NCI-H1092 treated with DMSO at 0.1 percent for 48 hours (cell line): ENCODE results near the gene MORN1.

ENCODE experiments used
- DNase-seq: peaks from one replicate; lab custom pipeline; 2025; lab: John Stamatoyannopoulos, UW

Gene MORN1

DNA sequence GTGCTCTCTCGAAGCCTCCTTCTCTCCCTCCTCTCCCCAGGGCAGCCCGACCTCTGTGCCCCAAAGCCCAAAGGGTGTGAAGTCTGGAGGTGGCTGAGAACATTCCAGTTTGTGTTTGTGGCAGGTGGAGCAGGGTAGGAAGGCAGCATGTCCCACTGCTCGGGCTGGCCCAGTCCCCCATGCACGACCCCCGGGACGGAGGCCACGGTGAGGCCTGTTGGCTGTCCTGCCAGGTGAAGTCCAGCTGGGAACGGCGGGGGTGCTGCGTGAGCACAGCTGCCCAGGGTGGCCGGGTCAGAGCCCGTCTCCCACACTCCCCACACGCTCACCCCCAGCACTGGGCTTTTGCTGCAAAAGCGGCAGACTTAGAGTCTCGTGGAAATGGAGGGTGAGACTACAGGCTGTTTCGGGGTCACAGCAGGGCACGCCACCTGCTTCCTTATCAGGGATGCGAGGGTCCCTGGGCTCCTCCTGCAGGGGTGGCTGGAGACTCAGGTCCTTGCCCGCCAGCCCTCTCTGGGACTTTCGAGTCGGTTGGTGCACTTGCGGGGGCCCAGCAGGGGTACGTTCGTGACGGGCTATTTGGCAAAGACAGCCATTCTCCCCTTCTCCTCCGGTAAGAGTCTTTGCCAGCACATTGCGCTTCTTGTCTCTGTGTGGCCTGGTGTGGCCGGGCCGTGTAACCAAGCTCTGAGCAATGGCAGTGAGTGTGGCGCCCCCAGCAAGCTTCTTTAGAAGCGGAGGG lies 40.3 kb downstream of the MORN1 start:
- no peak for DNase-seq

DNA sequence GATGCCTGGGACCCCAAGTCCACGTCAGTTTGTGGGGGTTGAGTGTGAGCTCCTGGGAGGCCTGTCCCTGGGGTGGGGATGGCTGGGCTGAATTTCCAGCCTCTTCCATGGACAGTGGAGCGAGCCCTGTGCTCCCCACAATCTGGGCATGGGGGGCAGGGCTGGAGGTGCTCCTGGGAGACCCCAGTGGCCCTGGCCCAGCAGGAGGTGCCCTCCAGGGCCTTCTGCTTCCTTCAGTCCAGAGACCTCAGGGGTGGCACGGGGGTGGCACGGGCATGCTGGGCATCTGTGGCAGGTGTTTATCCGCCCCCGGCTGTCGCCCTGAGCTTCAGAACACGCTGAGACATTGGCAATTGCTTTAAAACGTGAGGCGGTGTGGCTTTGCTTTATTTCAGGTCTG lies 40.9 kb downstream of the MORN1 start:
- no peak for DNase-seq

DNA sequence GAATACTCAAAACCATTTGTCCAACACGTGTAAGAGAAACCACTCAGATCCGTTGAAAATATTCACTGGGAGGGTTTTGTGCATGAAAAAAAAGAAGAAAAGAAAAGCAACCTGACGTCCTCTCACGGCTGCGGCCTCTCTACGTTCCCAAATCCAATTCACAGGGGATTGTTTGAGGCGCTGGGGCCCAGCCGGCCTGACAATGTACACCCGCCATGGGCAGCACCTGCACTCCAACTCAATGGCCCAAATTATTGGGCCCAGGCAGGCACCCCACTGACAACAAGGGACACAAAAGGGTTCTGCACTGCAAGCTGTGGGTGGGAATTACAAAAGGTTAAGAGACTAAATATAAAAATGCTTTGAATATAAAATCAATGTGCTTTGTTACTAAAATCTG lies 41.5 kb downstream of the MORN1 start:
- DNase-seq, result peak; percentile 1

DNA sequence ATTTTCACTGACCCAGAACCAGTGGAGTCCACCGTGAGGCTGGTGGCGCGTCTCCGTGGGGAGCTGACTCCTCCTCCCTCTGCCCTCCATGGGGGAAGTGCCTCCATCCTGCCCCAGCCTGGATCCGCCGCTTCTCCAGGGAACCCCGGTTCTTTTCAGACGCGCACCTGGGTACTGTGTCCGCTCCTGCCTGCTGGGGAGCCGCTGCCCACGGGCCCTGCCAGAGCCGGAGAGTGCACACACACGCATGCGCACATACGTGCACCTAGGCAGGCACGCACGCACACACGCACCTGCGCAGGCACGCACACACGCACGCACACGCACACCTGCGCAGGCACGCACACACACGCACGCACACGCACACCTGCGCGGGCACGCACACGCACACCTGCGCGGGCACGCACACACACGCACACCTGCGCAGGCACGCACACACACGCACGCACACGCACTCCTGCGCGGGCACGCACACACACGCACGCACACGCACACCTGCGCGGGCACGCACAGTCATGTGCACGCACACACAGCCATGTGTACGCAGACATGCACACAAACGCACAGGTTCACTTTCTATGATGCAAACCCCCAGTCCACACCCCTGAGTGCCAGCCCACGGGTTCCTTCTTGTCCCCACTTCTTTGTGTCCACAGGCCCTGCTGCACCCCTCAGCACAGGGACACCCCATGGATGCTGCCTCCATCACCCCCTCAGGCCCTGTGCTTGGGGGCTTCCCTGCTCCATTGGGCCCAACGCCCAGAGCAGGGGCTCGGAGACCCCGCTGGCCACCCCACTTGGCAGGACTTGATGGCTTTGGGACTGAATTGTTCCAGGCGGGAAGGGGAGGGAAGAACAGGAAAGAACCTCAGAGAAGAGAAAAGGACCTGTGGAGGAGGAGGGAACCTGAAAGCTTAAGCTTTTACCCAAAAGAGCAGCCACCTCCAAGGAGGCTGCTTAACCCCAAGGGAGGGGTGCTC lies 42.7 kb downstream of the MORN1 start:
- no peak for DNase-seq

DNA sequence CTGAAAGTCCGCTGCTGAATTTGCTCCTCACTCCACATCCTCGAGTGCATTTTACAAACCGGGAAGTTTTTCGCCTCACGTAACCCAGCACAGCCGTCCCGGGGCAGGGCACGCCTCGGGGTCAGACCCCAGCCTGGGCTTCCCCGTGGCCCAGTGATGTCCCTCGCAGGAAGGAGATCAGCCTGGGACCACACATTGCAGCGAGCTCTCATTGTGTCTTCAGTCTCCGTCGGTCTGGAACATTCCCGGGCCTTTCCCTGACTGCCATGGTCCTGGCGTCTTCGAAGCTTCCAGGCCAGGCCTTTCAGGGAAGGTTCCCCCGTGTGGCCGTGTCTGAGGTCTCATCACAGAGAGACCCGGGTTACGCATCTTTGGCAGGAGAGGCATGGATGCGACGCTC lies 43.5 kb downstream of the MORN1 start:
- no peak for DNase-seq

DNA sequence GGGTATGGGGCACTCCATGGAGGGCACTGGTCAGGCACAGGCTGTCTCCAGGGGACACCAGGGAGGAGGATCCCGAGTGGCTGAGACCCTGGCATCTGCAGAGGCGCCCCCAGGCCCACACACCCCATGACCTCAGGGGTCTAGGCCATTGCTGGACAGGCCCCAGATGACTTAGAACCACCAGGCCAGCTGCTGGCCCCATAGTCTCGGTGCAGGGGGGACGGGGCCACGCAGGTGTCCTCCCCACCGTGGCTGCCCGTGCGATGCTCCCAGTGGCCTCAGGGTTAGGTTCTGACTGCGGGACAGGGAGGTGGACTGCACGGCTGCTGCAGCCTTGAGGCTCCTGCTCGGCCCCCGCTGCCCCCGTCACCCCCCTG lies 44.0 kb downstream of the MORN1 start:
- DNase-seq, result no peak

DNA sequence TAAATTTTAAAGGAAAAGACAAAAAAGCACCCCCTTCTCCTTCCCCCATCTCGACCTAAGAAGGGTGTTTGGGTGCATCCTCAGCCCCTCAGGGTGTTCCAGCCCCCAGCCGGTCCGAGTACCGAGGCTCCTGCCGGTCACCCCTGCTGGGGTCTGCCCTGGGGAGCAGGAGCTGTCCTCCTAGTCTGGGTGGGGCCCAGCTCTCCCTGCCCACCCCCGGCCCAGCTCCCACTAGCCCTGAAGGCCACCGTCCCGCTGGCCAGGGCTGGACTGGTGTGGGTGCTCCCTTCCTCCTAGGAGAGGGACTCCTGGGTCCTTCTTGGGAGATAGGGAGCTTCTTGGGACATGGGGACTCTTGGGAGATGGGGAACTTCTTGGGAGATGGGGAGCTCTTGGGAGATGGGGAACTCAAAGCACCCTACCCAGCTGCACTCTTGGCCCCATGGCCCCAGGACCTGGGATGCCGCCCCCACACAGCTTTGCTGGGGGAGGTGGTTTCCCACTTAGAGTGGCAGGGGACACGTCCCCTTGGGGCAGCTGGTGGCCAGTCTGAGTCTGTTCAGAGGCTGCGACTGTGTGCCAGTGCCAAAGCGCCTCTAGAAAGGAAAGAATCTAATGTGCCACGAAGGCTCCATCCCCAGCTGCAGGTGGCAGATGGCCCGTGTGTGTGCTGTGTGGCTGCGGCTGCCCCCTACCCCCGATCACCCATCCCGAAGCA lies 44.5 kb downstream of the MORN1 start:
- DNase-seq, result no peak

DNA sequence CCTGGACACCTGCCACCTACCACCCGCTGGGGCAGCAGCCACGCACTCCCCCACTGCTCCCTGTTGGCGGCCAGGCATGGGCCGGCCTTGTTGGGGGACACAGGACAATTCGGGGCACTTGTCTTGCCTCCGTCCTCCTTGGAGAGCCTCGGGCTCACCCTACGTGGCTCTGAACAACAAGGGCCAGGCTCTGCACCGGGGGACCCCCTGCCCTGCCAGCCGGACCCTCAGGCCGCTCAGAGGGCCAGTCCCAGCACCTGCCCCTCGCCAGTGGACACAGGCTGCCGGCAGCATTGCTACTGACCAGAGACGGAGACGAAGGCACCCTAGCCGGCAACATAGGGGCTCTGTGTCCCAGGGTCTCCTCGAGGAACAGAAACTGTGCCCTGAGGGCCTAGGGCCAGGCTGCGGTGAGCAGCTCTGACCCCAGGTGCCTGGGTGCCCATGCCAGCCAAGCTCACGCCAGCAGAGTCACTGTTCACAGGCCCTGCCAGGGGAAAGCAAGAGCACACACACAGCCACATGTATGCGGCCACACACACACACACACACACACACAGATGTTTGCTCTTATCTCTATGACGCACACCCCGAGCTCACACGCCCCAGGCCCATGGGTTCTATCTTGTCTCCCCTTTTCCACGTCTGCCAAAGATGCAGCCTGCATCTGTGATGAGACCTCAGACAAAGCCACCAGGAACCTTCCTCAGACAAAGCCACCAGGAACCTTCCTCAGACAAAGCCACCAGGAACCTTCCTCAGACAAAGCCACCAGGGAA lies 45.9 kb downstream of the MORN1 start:
- no peak for DNase-seq

DNA sequence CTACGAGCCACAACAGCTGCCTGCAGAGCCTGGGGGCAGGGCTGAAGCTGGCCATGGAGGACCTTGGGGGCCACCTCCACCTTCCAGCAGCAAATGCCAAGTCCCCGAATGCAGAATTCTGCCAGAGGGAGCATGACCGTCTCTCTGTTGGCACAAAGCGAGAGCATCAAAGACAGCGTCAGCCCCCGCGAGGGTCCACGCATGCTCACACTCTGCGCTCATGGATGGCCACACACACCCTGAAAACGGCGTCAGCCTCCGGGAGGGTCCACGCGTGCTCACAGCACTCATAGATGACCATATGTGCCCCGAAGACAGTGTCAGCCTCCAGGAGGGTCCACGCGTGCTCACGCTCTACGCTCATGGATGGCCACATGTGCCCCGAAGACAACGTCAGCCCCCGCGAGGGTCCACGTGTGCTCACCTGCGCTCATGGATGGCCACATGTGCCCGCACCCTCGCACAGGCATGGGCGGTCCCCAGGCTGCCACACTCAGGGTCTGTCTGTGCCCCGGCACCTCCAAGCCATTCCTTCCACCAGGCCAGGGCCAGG lies 46.5 kb downstream of the MORN1 start:
- no peak for DNase-seq

DNA sequence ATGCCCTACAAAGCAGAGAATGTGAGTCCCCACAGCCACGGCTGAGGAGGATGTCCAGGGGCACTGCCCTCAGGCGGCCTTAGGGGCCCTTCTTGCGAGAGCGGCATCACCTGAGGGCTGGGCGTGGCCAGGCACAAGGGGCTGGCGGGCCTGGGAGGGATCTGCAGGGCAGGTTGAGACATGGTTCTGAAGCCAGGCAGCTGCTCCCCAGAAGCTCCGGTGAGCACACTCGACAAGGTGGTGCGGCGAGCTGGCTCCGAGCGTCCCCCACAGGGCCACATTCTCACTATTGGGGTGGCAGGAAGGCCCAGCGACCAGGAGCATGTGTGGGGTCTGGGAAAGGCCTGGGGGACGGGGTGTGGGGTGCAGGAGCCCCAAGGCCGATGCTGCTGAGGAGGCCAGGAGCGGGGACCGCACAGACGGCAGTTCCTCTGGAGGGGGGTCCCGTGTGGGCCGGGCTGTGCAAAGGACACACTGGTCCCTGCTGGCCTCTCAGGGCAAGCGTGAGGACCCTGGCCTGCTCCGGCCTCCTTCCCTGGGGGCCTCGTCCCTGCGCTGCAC lies 47.2 kb downstream of the MORN1 start:
- DNase-seq, result no peak

DNA sequence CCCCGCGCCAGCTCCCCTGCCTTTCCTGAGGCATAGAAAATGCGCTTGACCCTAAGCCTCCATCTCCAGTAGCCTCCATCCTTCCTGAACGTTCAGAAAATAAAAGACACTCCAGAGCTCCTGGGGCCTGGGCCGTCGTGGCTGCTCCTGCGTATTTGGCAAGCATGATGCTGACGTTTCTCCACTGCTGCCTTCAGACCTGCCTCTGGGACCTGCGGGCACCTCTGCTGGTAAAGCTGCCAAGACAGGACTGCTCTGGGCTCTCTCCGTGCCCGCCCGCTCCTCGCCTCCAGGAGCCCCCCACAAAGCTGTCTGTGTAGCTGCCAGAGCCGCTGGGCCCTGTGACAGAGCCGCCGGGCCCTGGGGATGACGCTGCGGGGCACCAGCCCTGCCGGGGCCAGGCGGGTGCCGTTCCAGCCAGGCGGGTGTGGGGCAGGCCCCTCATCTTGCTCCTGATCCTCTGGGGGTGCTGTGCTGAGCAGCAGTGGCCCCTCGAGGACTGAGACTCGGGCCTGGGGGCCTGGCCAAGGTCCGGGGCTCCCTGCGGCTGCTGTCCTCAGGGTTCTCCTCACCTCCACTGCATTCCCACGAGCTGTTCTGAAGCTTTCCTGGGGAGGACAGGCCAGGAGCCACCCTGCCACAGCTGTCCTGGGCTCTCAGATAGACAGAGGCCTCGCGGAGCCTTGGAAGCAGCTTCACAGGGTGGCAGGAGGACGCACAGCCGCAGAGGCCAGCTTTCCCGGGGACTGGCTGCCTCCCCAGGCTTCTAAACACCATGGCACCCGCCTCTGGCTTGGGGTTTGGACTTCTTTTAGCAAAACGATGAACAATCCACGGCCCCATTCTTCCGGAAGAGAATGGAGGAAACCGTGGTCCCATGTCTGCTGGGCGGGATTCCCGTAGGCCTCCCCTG lies 48.1 kb downstream of the MORN1 start:
- no peak for DNase-seq

DNA sequence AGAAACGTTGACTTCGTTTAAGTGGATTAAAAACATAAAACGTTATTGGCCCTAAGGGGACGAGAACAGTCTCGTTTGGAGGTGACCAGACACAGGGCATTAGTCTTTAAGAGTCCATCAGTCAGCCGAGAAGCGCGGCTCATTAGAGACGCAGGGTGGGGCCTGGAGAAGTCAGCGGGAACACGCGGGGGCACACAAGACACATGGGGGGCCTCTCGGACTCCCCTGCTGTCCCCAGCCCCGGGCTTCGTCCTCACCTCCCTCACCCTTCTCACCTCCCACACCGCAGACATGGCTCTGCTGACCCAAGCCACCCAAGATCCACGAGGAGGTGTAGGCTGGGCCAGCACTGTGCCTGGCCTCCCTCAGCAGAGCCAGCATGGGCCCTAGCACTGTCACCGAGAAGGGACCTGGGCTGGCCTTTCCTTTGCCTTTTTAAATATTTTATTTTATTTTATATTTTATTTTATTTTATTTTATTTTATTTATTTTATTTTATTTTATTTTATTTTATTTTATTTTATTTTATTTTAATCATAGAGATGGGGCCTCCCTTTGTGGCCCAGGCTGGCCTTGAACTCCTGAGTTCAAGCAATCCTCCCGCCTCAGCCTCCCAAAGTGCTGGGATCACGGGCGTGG lies 48.9 kb downstream of the MORN1 start:
- DNase-seq, result no peak

DNA sequence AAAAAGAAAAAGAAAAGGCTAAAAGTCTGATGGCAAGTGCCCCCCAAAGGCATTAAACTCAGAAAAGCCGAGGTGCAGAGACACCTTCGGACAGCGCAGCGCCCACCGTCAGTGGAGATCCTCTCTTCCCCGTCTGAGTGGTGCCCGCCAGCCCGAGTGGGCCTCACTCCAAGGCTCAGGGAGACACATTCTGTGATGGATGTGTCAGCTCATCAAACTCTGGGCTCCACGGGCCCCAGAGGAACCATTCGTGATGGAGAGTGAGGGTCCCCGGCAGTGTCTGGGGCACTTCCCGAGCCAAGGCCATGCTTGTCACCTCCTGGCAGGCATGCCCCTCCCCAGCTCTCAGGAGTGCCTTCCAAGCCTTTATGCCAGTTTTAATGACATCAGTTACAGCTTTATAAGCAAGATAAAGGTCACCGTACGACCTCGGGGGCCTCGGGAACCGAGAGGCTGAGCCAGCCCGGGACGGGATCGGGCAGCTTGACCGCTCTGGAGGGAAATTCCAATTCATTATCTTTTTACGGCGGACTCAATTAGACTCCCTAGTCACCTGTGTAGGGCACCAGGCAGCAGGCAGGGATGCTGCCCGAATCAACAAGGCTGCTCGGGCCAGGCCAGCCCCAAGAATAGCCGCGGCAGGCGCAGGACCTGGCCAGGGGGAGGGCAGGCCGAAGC lies 49.5 kb downstream of the MORN1 start:
- no peak for DNase-seq

DNA sequence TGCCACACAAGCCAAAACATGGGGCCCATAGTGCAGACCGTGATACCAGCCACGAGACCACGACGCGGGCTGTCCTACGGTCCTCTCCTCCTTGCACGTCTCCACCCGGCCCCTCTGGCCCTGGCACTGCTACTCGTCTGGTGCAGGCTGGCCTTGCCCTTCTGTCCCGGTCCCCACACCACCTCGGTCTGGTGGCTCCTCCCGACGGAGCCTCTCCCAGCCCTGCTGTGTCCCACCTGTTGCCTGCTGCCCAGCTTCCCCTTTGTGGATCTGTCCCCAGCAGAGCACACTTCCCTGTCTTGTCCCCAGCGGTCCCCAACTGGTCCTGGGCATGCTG lies 50.5 kb downstream of the MORN1 start:
- DNase-seq, result no peak

DNA sequence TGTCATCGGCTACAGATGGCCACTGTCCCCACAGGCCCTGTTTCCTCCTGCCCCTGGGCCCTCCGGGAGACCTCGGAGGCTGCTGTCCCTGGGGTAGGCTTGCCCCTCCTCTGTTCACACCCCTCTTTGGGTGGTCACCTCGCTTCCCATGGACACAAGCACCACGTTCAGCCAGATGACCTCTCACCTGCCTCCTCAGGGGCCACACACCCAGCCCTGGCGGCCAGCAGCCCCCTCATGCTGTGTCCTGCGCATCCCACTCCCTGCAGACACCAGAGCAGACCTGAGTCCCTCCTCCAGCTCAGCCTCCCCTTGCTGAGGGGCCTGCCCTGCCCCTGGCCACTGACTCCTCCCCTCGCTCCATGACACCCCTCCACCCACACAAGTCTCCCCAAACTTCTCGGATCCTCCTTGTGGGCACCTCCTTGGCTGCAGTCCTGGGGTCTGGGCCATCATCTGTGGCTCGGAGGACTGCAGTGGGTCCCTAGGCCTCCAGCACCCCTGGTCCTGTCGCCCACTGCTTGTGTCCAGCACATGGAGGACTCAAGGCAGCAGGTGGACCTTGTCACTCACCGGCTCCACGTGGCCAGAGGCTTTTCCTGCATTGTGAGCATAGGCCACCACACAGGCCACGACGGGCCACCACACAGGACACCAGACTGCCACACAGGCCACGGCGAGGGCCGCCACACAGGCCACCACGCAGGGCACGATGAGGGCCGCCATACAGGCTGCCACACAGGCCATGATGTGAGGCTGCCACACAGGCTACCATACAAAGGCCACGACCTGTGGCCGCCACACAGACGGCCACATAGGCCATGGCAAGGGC lies 51.1 kb downstream of the MORN1 start:
- DNase-seq, result no peak

DNA sequence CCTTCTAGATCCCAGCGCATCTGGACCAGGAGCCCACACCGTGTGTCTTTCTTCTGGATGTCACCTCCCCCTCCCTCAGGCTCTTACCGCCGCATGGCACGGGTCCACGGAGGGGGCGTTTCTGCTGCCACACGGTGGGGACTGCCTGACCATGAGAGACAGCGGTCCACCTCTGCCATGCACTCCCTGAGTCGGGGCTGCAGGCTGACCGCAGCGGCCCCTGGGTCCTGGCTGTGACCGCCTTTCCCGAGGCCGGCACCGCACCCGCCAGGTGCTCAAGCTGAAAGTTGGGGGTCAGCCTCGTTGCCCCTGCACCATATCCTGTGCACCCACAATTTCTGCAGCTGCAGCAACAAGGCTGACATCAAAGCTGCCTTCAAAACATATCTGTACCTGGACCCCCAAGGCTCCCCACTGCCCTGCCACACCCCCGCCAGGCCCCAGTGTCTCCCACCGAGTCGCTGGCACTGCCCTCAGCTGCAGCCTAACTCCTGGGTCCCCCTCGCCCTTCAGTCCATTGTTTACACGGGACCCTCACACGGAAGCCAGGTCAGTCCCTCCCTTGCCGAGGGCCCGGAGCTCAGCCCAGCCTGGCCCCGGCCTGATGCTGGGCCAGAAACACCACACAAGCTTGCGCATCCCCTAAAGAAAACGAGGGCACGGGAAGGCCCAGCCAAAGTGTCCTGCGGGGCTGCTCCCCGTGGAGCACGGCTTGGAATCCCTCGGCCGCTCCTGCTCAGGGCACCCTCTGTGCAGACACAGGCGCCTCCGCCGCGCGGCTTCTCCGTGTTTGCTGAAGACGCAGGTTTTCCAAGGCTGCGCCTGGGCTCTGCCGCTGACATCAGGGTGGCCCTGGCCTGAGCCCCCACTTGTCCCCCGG lies 51.9 kb downstream of the MORN1 start:
- no peak for DNase-seq

DNA sequence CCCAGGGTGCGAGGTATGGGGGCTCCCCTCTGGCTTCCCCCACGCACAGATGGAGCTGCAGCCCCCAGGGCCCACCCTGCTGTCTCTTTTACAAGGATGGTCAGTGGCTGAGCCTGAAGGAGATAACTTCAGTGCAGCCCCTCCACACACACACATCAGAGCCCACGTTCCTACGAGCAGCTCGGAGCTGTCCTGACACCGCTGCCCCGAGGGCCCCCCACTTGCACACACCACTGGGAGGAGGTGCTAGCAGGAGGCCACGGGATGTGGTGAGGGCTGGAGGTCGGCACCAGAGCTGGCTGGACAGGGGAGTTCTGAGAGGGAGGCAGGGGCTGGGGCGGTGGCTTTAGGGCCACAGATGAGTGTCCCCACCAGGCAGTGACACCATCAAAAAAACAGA lies 53.9 kb downstream of the MORN1 start:
- no peak for DNase-seq
